GM12891 (cell line): ENCODE results near the gene DNAJA1.

Source experiments
- PAX5 ChIP-seq: IDR thresholded peaks from 2 replicates; pipeline ENCODE4 v1.6.1; 2011; ENCODE audit warnings: low read length, moderate library complexity, mild to moderate bottlenecking; ENCODE audit not compliant: insufficient read depth, severe bottlenecking
- POLR2A ChIP-seq: IDR thresholded peaks from 2 replicates; pipeline ENCODE4 v1.6.1; 2011; ENCODE audit warnings: low read depth, low read length, control low read depth
- POLR2AphosphoS5 ChIP-seq: IDR thresholded peaks from 2 replicates; pipeline ENCODE4 v1.6.1; 2011; ENCODE audit warnings: low read depth, low read length, control low read depth
- SPI1 ChIP-seq: IDR thresholded peaks from 2 replicates; pipeline ENCODE4 v1.6.1; 2011; ENCODE audit warnings: low read depth, low read length, control low read depth
- TAF1 ChIP-seq: IDR thresholded peaks from 2 replicates; pipeline ENCODE4 v1.6.1; 2011; ENCODE audit warnings: low read depth, low read length, control low read depth

DNA sequence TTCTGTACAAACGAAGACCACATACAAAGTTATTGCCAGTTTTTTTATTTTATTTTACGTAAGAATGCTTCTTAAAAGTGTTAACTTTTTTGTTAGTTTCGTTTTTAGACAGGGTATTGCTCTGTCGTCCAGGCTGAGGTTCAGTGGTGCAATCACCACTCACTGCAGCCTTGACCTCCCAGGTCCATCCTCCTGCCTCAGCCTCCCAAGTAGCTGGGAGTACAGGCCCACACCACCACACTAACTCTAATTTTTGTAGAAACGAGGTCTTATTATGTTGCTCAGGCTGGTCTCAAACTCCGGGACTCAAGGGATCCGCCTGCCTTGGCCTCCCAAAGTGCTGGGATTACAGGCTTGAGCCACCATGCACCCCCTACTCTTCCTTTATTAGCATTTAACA lies 2.3 kb upstream of the DNAJA1 start:
- TF ChIP-seq POLR2A (no peak), POLR2AphosphoS5 (no peak), TAF1 (no peak), PAX5 (no peak), SPI1 (no peak)
